Spleen (tissue), 7 donors: ENCODE data around the gene FCHO2.

Experiments used
- POLR2A ChIP-seq, 3 donors: fragments of 450-650 bp; IDR thresholded peaks; one replicate each; pipeline ENCODE4 v1.5.1; 2017; ENCODE audit warnings: antibody characterized with exemption in 3 of 3, mild to moderate bottlenecking in 1 of 3
- TF ChIP-seq, protein P1 (sequence below), 11 experiments: fragments of 200-600 bp in 7 of 11; fragments of 450-650 bp in 4 of 11; sonication (generic) in 4 of 11; IDR thresholded peaks in 8 of 11; conservative IDR thresholded peaks in 3 of 11; 1 replicate in 7 of 11; 2 replicates in 4 of 11; pipeline versions ENCODE4 v1.4.0 to v1.8.0; 2016 to 2021; ENCODE audit warnings: antibody characterized with exemption in 11 of 11, inconsistent platforms in 4 of 11, mild to moderate bottlenecking in 1 of 11
- donor health status: DM: no; HTN: no; CAD: no; lungs with moderate emphysema.
- donor health status: DM: no; HTN: no; CAD: no.
- donor health status: DM: no; HTN: no; CAD: no.

- no peak for TF ChIP-seq POLR2A (IDR thresholded peaks at IDR 0.05)
- TF ChIP-seq, protein P1, sequence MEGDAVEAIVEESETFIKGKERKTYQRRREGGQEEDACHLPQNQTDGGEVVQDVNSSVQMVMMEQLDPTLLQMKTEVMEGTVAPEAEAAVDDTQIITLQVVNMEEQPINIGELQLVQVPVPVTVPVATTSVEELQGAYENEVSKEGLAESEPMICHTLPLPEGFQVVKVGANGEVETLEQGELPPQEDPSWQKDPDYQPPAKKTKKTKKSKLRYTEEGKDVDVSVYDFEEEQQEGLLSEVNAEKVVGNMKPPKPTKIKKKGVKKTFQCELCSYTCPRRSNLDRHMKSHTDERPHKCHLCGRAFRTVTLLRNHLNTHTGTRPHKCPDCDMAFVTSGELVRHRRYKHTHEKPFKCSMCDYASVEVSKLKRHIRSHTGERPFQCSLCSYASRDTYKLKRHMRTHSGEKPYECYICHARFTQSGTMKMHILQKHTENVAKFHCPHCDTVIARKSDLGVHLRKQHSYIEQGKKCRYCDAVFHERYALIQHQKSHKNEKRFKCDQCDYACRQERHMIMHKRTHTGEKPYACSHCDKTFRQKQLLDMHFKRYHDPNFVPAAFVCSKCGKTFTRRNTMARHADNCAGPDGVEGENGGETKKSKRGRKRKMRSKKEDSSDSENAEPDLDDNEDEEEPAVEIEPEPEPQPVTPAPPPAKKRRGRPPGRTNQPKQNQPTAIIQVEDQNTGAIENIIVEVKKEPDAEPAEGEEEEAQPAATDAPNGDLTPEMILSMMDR (IDR thresholded peaks at IDR 0.05 in 8 of 11, conservative IDR thresholded peaks at IDR 0.05 in 3 of 11): no peak
These were observed 111.4 kb downstream of the FCHO2 start for GRCh38 chr5:73067213-73067612.
